ENCODE measurements around the gene ENO4. TPM values are rescaled to one million over a fixed set of nuclear protein-coding genes. Genes with fewer than 3 reads are reported as not detected.

Gene ENO4
- total and polyA plus RNA-seq, 5 donors from 2014 or later, result not detected

DNA sequence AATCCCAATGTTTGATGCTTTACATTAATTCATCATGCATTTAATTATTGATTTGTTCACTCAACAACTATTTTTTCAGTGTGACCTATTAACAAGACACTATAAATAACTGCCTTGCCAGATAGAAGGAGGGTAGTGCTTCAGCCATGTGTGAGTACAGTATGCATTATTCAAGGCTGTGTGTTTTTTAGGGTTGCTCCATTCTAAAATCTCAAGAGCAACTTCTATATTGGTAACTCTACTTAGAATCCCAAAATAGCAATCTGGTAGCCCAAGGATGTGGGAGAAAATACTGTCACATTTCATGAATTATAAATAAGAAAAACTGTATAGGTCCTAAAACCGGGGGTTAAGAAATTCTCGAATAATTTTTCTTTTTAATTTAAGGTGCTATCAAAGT is 69.9 kb downstream of the ENO4 start:
- H3K36me3 Mint-ChIP-seq, result no peaks in the 10 kb centered on the region
- Histone ChIP-seq H3K9me3 (ENCODE audit: control insufficient read depth in 2 of 2, low read length in 2 of 2) (no peaks in the 10 kb centered on the region), H3K36me3 (ENCODE audit: control insufficient read depth, insufficient read depth, low read length) (no peaks in the 10 kb centered on the region), H3K27ac (ENCODE audit: insufficient read depth, low read length, poor library complexity, severe bottlenecking) (no peak overlapping the region), H3K27me3 (ENCODE audit: control insufficient read depth, insufficient read depth, low read length) (no peaks in the 10 kb centered on the region), H3K4me1 (ENCODE audit: control insufficient read depth, insufficient read depth, low read length, poor library complexity, severe bottlenecking) (no peaks in the 10 kb centered on the region), H3K4me3 (ENCODE audit: low read depth, low read length) (no peak overlapping the region)
- no peak for ATAC-seq (ENCODE audit: low read depth in 2 of 2)
- no peak for DNase-seq
- H3K27me3 Mint-ChIP-seq, result no peaks in the 10 kb centered on the region
- H3K4me1 Mint-ChIP-seq, result no peaks in the 10 kb centered on the region
- H3K4me3 Mint-ChIP-seq, result no peak overlapping the region
- H3K9me3 Mint-ChIP-seq, result peaks cover 0 to 1% (median 0%) of the 10 kb centered on the region in 7 donors
- H3K27ac Mint-ChIP-seq, result no peak overlapping the region

- Histone ChIP-seq H3K27ac (ENCODE audit: insufficient read depth, low read length, poor library complexity, severe bottlenecking) (no peak overlapping the region), H3K4me1 (ENCODE audit: control insufficient read depth, insufficient read depth, low read length, poor library complexity, severe bottlenecking) (no peaks in the 10 kb centered on the region), H3K4me3 (ENCODE audit: low read depth, low read length) (no peak overlapping the region), H3K9me3 (ENCODE audit: control insufficient read depth in 2 of 2, low read length in 2 of 2) (no peaks in the 10 kb centered on the region), H3K36me3 (ENCODE audit: control insufficient read depth, insufficient read depth, low read length) (no peaks in the 10 kb centered on the region), H3K27me3 (ENCODE audit: control insufficient read depth, insufficient read depth, low read length) (no peaks in the 10 kb centered on the region)
- Mint-ChIP-seq H3K4me1 (no peaks in the 10 kb centered on the region), H3K4me3 (no peak overlapping the region), H3K27me3 (no peaks in the 10 kb centered on the region), H3K27ac (no peak overlapping the region), H3K9me3 (peaks cover 0 to 1% (median 0%) of the 10 kb centered on the region in 7 donors), H3K36me3 (no peaks in the 10 kb centered on the region)
- ATAC-seq (ENCODE audit: low read depth in 2 of 2), result no peak
- DNase-seq, result no peak
Measured at GRCh38 chr10:116919706-116920105, 70.4 kb downstream of the ENO4 start.

DNA sequence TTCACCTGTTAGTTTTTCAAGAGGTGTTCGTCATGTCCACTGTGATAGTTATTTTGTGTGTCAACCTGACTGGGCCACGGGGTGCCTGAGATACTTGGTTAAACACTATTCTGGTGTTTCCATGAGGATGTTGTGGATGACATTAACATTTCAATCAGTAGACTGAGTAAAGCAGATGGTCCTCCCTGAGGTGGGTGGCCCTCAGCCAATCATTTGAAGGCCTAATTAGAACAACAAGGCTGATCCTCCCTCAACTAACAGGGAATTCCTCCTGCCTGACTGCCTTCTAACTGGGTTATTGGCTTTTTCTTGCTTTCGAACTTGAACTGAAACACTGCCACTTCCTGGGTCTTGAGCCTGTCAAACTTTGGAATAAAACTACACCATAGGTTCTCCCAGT is 75.8 kb downstream of the ENO4 start:
- no peak for DNase-seq
- Mint-ChIP-seq H3K36me3 (no peaks in the 10 kb centered on the region), H3K27me3 (no peaks in the 10 kb centered on the region), H3K27ac (no peak overlapping the region), H3K4me3 (no peak overlapping the region), H3K9me3 (peaks cover 0 to 1% (median 0%) of the 10 kb centered on the region in 7 donors), H3K4me1 (no peaks in the 10 kb centered on the region)
- Histone ChIP-seq H3K36me3 (ENCODE audit: control insufficient read depth, insufficient read depth, low read length) (no peaks in the 10 kb centered on the region), H3K27me3 (ENCODE audit: control insufficient read depth, insufficient read depth, low read length) (no peaks in the 10 kb centered on the region), H3K4me1 (ENCODE audit: control insufficient read depth, insufficient read depth, low read length, poor library complexity, severe bottlenecking) (no peaks in the 10 kb centered on the region), H3K4me3 (ENCODE audit: low read depth, low read length) (no peak overlapping the region), H3K9me3 (ENCODE audit: control insufficient read depth in 2 of 2, low read length in 2 of 2) (no peaks in the 10 kb centered on the region), H3K27ac (ENCODE audit: insufficient read depth, low read length, poor library complexity, severe bottlenecking) (no peak overlapping the region)
- ATAC-seq (ENCODE audit: low read depth in 2 of 2), result no peak

GRCh38 chr10:116926426-116926825 is 77.1 kb downstream of the ENO4 start:
- no peak overlapping the region for H3K4me3 Mint-ChIP-seq
- H3K9me3 Mint-ChIP-seq, result no peaks in the 10 kb centered on the region
- Histone ChIP-seq H3K9me3 (ENCODE audit: control insufficient read depth in 2 of 2, low read length in 2 of 2) (no peaks in the 10 kb centered on the region), H3K27ac (ENCODE audit: insufficient read depth, low read length, poor library complexity, severe bottlenecking) (no peak overlapping the region), H3K4me1 (ENCODE audit: control insufficient read depth, insufficient read depth, low read length, poor library complexity, severe bottlenecking) (no peaks in the 10 kb centered on the region), H3K4me3 (ENCODE audit: low read depth, low read length) (no peak overlapping the region), H3K27me3 (ENCODE audit: control insufficient read depth, insufficient read depth, low read length) (no peaks in the 10 kb centered on the region), H3K36me3 (ENCODE audit: control insufficient read depth, insufficient read depth, low read length) (no peaks in the 10 kb centered on the region)
- ATAC-seq (ENCODE audit: low read depth in 2 of 2) (no peak), DNase-seq (no peak)
- H3K27me3 Mint-ChIP-seq, result no peaks in the 10 kb centered on the region
- no peaks in the 10 kb centered on the region for H3K4me1 Mint-ChIP-seq
- H3K27ac Mint-ChIP-seq, result no peak overlapping the region
- H3K36me3 Mint-ChIP-seq, result no peaks in the 10 kb centered on the region

GRCh38 chr10:116931806-116932205 is 82.5 kb downstream of the ENO4 start:
- Mint-ChIP-seq H3K27ac (no peak overlapping the region), H3K4me3 (no peak overlapping the region), H3K27me3 (no peaks in the 10 kb centered on the region), H3K36me3 (no peaks in the 10 kb centered on the region), H3K4me1 (no peaks in the 10 kb centered on the region), H3K9me3 (peaks cover 0 to 9% (median 3%) of the 10 kb centered on the region in 7 donors)
- Histone ChIP-seq H3K9me3 (ENCODE audit: control insufficient read depth in 2 of 2, low read length in 2 of 2) (no peaks in the 10 kb centered on the region), H3K4me3 (ENCODE audit: low read depth, low read length) (no peak overlapping the region), H3K27me3 (ENCODE audit: control insufficient read depth, insufficient read depth, low read length) (no peaks in the 10 kb centered on the region), H3K36me3 (ENCODE audit: control insufficient read depth, insufficient read depth, low read length) (no peaks in the 10 kb centered on the region), H3K27ac (ENCODE audit: insufficient read depth, low read length, poor library complexity, severe bottlenecking) (no peak overlapping the region), H3K4me1 (ENCODE audit: control insufficient read depth, insufficient read depth, low read length, poor library complexity, severe bottlenecking) (no peaks in the 10 kb centered on the region)
- ATAC-seq (ENCODE audit: low read depth in 2 of 2) (no peak), DNase-seq (no peak)

Other genes with a start within 250 kb of the ENO4 start
- gene PNLIPRP2, start 228.5 kb upstream of the ENO4 start, total RNA-seq, result not detected
- gene PNLIPRP2, start 228.5 kb upstream of the ENO4 start, polyA plus RNA-seq, result not detected
- gene HSPA12A, start 106.9 kb upstream of the ENO4 start, total RNA-seq, result 0.72 TPM
- 1 to 10 TPM in 2 of 4 donors, under 1 TPM in 2; 0.75 to 2.1 (median 1.3) TPM for gene HSPA12A, start 106.9 kb upstream of the ENO4 start, polyA plus RNA-seq
- gene SHTN1, start 155.7 kb downstream of the ENO4 start, total RNA-seq, result 2.4 TPM
- gene SHTN1, start 155.7 kb downstream of the ENO4 start, polyA plus RNA-seq, result under 1 TPM; 0.25 to 0.71 (median 0.48) TPM